Measurements from ENCODE around the gene PRKN. TPM values are rescaled to one million over a fixed set of nuclear protein-coding genes. Genes with fewer than 3 reads are reported as not detected.

The PRKN gene
- total RNA-seq, 1 experiment from 2014 or later = 0.46 TPM

GRCh38 chr6:162618448-162619002, 109.0 kb downstream of the PRKN start:
- CTCF ChIA-PET = no interaction called here

GRCh38 chr6:162615016-162615705, 112.4 kb downstream of the PRKN start:
- no peaks in the 10 kb centered on the region for H3K36me3 ChIP-seq (ENCODE audit: control insufficient read depth, insufficient read depth, low read length)
- no peaks in the 10 kb centered on the region for H3K9me3 ChIP-seq (ENCODE audit: control insufficient read depth, insufficient read depth, low read depth, low read length)
- no TSS peak for BruUV-seq (replicated peaks)
- TF ChIP-seq SIN3A (IDR thresholded peaks at IDR 0.05; ENCODE audit: borderline replicate concordance, insufficient read depth, low read depth, low read length) (no peak), REST (IDR thresholded peaks at IDR 0.05; ENCODE audit: insufficient read depth in 1 of 2, low read depth in 2 of 2, low read length in 1 of 2) (no peak), POLR2AphosphoS5 (IDR thresholded peaks at IDR 0.05; ENCODE audit: low read depth, low read length) (no peak), TCF7L2 (IDR thresholded peaks at IDR 0.05; ENCODE audit: low read depth, low read length) (no peak), CTCF (IDR thresholded peaks at IDR 0.05) (no peak)
- in situ Hi-C loops (cut with HindIII; ENCODE audit: low pct_unique_long_range_greater_than_20kb, low sequenced_read_pairs) = no loop called here
- CTCF ChIA-PET = no interaction called here
- intact Hi-C loops (cut with micrococcal nuclease; ENCODE audit: unreplicated experiment) = no loop called here
- H3K4me3 ChIP-seq (ENCODE audit: low read depth in 2 of 2, low read length in 2 of 2) = no peak overlapping the region
- ATAC-seq (no peak), DNase-seq (ENCODE audit: low read depth, low spot score) (no peak)
- H3K27me3 ChIP-seq (ENCODE audit: control insufficient read depth, insufficient read depth, low read length) = no peaks in the 10 kb centered on the region
- POLR2A ChIA-PET = no interaction called here
- no peak overlapping the region for H3K27ac ChIP-seq (ENCODE audit: low read length)
- no peaks in the 10 kb centered on the region for H3K4me1 ChIP-seq (ENCODE audit: control insufficient read depth, insufficient read depth, low read length)

More at GRCh38 chr6:162618448-162619002, 109.0 kb downstream of the PRKN start:
- Histone ChIP-seq H3K36me3 (ENCODE audit: control insufficient read depth, insufficient read depth, low read length) (no peaks in the 10 kb centered on the region), H3K9me3 (ENCODE audit: control insufficient read depth, insufficient read depth, low read depth, low read length) (0 out of 2 replicates have a peak, but pooled peaks cover 3% of the 10 kb centered on the region), H3K4me3 (ENCODE audit: low read depth in 2 of 2, low read length in 2 of 2) (no peak overlapping the region), H3K27ac (ENCODE audit: low read length) (no peak overlapping the region), H3K27me3 (ENCODE audit: control insufficient read depth, insufficient read depth, low read length) (no peaks in the 10 kb centered on the region), H3K4me1 (ENCODE audit: control insufficient read depth, insufficient read depth, low read length) (no peaks in the 10 kb centered on the region)
- in situ Hi-C loops (cut with HindIII; ENCODE audit: low pct_unique_long_range_greater_than_20kb, low sequenced_read_pairs) = no loop called here
- DNase-seq (ENCODE audit: low read depth, low spot score) = no peak
- no peak for ATAC-seq
- POLR2A ChIA-PET = no interaction called here
- BruUV-seq (replicated peaks) = no TSS peak
- intact Hi-C loops (cut with micrococcal nuclease; ENCODE audit: unreplicated experiment) = no loop called here
- no peak for TF ChIP-seq TCF7L2 (IDR thresholded peaks at IDR 0.05; ENCODE audit: low read depth, low read length)
- TF ChIP-seq POLR2AphosphoS5 (IDR thresholded peaks at IDR 0.05; ENCODE audit: low read depth, low read length) = no peak
- TF ChIP-seq REST (IDR thresholded peaks at IDR 0.05; ENCODE audit: insufficient read depth in 1 of 2, low read depth in 2 of 2, low read length in 1 of 2) = no peak
- TF ChIP-seq CTCF (IDR thresholded peaks at IDR 0.05) = no peak
- no peak for TF ChIP-seq SIN3A (IDR thresholded peaks at IDR 0.05; ENCODE audit: borderline replicate concordance, insufficient read depth, low read depth, low read length)
